PC-9 (cell line): ENCODE measurements around the gene DDAH1. TPM values are rescaled to one million over a fixed set of nuclear protein-coding genes. Genes with fewer than 3 reads are reported as not detected.

Source experiments
- BruUV-seq: library from RNA; stranded (reverse); fragments of 400-500 nt; replicated peaks from 2 replicates; lab custom pipeline; 2021; lab: Mats Ljungman, UMichigan
- CTCF ChIA-PET: fragments of 300-600 bp; sonication (Branson Sonifier 250); formaldehyde crosslinking; loops from one replicate; lab custom pipeline; 2022; ENCODE audit warnings: antibody characterized with exemption; lab: Charles Lee
- POLR2A ChIA-PET: fragments of 300-600 bp; sonication (Branson Sonifier 250); formaldehyde crosslinking; loops from one replicate; lab custom pipeline; 2022; ENCODE audit warnings: antibody characterized with exemption; ENCODE audit not compliant: unreplicated experiment; lab: Charles Lee
- DNase-seq, 2 experiments: peaks; one replicate each; pipeline versions ENCODE4 v3.0.0 to v3.0.0-alpha.2; 2015 to 2022; ENCODE audit warnings: mixed read lengths in 1 of 2
- H2AFZ ChIP-seq: fragments of 200-600 bp; sonication (generic); 2 replicates; pipeline ENCODE4 v1.8.1; 2017; ENCODE audit warnings: antibody characterized with exemption
- H3F3A ChIP-seq: fragments of 200-600 bp; sonication (generic); 2 replicates; pipeline ENCODE4 v1.8.1; 2017; ENCODE audit warnings: antibody characterized with exemption, mild to moderate bottlenecking, low read depth; ENCODE audit not compliant: insufficient read depth
- H3K27ac ChIP-seq: fragments of 200-600 bp; sonication (generic); 2 replicates; pipeline ENCODE4 v1.6.1; 2016; ENCODE audit warnings: mixed run types
- H3K27me3 ChIP-seq: fragments of 200-600 bp; sonication (generic); 2 replicates; pipeline ENCODE4 v1.6.1; 2016; ENCODE audit warnings: low read depth, mixed run types; ENCODE audit not compliant: insufficient read depth
- H3K36me3 ChIP-seq: fragments of 200-600 bp; sonication (generic); 2 replicates; pipeline ENCODE4 v1.6.1; 2016; ENCODE audit warnings: low read depth, mixed run types
- H3K4me1 ChIP-seq: fragments of 200-600 bp; sonication (generic); replicated peaks from 2 replicates; pipeline ENCODE4 v1.6.1; 2016; ENCODE audit warnings: mixed run types; ENCODE audit not compliant: insufficient read depth
- H3K4me2 ChIP-seq: fragments of 200-600 bp; sonication (generic); 2 replicates; pipeline ENCODE4 v1.6.1; 2017; ENCODE audit warnings: mixed run types
- H3K4me3 ChIP-seq: fragments of 200-600 bp; sonication (generic); 2 replicates; pipeline ENCODE4 v1.6.1; 2016; ENCODE audit warnings: mixed run types
- H3K79me2 ChIP-seq: fragments of 200-600 bp; sonication (generic); 2 replicates; pipeline ENCODE4 v1.6.1; 2017; ENCODE audit warnings: low read depth, mixed run types
- H3K9me2 ChIP-seq: fragments of 200-600 bp; sonication (generic); 2 replicates; pipeline ENCODE4 v1.8.1; 2017; ENCODE audit warnings: mild to moderate bottlenecking; ENCODE audit not compliant: insufficient read depth
- H3K9me3 ChIP-seq: fragments of 200-600 bp; sonication (generic); 2 replicates; pipeline ENCODE4 v1.8.1; 2016; ENCODE audit warnings: low read depth; ENCODE audit not compliant: insufficient read depth
- H4K20me1 ChIP-seq: fragments of 200-600 bp; sonication (generic); 2 replicates; pipeline ENCODE4 v1.8.1; 2017; ENCODE audit not compliant: insufficient read depth
- CTCF ChIP-seq: fragments of 200-600 bp; sonication (generic); conservative IDR thresholded peaks from 2 replicates; pipeline ENCODE4 v1.6.1; 2017; ENCODE audit warnings: mixed run types, antibody characterized with exemption, mild to moderate bottlenecking, moderate library complexity
- EZH2 ChIP-seq: fragments of 200-600 bp; sonication (generic); IDR thresholded peaks from 2 replicates; pipeline ENCODE4 v1.8.0; 2017; ENCODE audit warnings: antibody characterized with exemption, low read depth
- intact Hi-C: fragments of 100-400 bp; cut with micrococcal nuclease; formaldehyde crosslinking; loops from one replicate; pipeline ENCODE4 v1.10.0; 2022; ENCODE audit not compliant: unreplicated experiment
- total RNA-seq: library from RNA; stranded (reverse); gene quantifications from 2 replicates; pipeline ENCODE4 v1.2.3, GENCODE V29; 2021

DDAH1 gene
- total RNA-seq, 1 experiment from 2014 or later: 31.9 TPM

GRCh38 chr1:85462931-85463649, 1.9 kb downstream of the DDAH1 start:
- Histone ChIP-seq H3K9me3 (no peaks in the 10 kb centered on the region), H3K4me2 (peak overlapping the region; percentile 94), H2AFZ (peak overlapping the region; percentile 90; the same call in 1 of the 2 replicates), H3K79me2 (peaks cover 75% of the 10 kb centered on the region), H3F3A (peaks cover 3% of the 10 kb centered on the region; the same call in 1 of the 2 replicates), H3K27ac (0 out of 2 replicates have a peak overlapping the region, but pooled peaks have one; percentile 12), H4K20me1 (no peaks in the 10 kb centered on the region), H3K27me3 (no peaks in the 10 kb centered on the region), H3K9me2 (no peaks in the 10 kb centered on the region), H3K36me3 (no peaks in the 10 kb centered on the region), H3K4me3 (peak overlapping the region; percentile 95), H3K4me1 (peaks cover 43% of the 10 kb centered on the region)
- POLR2A ChIA-PET: interaction anchor here (0.5 to 1.0 kb wide), 6 partner anchors 40 to 1257 kb away, joined by 3 to 8 read pairs (median 4); no protein-coding TSS in a partner anchor
- intact Hi-C loops: no loop called here
- BruUV-seq: TSS peak; percentile 41
- CTCF ChIA-PET: interaction anchor here (0.8 kb wide), 1 partner anchor 119 kb away, joined by 3 read pairs; no protein-coding TSS in a partner anchor
- DNase-seq: no peak
- no peak for TF ChIP-seq CTCF
- no peak for TF ChIP-seq EZH2

- Histone ChIP-seq H3K36me3 (no peaks in the 10 kb centered on the region), H3K79me2 (peaks cover 92% of the 10 kb centered on the region), H3K4me2 (peak overlapping the region; percentile 44), H2AFZ (no peak overlapping the region), H3K9me3 (no peaks in the 10 kb centered on the region), H3K27me3 (no peaks in the 10 kb centered on the region), H3F3A (peaks cover 3% of the 10 kb centered on the region; the same call in 1 of the 2 replicates), H3K4me3 (no peak overlapping the region), H3K9me2 (no peaks in the 10 kb centered on the region), H3K4me1 (peaks cover 43% of the 10 kb centered on the region), H4K20me1 (no peaks in the 10 kb centered on the region), H3K27ac (no peak overlapping the region)
- CTCF ChIA-PET: interaction anchor here (0.5 to 1.1 kb wide), 2 partner anchors 11 to 115 kb away, joined by 3 read pairs; no protein-coding TSS in a partner anchor
- intact Hi-C loops: no loop called here
- POLR2A ChIA-PET: interaction anchor here (0.6 kb wide), 1 partner anchor 166 kb away, joined by 3 read pairs; no protein-coding TSS in a partner anchor
- no TSS peak for BruUV-seq
- TF ChIP-seq EZH2 (no peak), CTCF (no peak)
- DNase-seq: no peak
Observed at GRCh38 chr1:85461216-85461918, 3.6 kb downstream of the DDAH1 start.

GRCh38 chr1:85460555-85461088, 4.3 kb downstream of the DDAH1 start:
- Histone ChIP-seq H3K9me3 (no peaks in the 10 kb centered on the region), H3K36me3 (no peaks in the 10 kb centered on the region), H3K9me2 (no peaks in the 10 kb centered on the region), H3K4me1 (peaks cover 36% of the 10 kb centered on the region), H3K4me3 (peak overlapping the region; percentile 13; the same call in 1 of the 2 replicates), H3K4me2 (peak overlapping the region; percentile 44), H2AFZ (no peak overlapping the region), H3K27ac (0 out of 2 replicates have a peak overlapping the region, but pooled peaks have one; percentile 2), H3K79me2 (peaks cover 93% of the 10 kb centered on the region), H3F3A (no peaks in the 10 kb centered on the region), H3K27me3 (no peaks in the 10 kb centered on the region), H4K20me1 (no peaks in the 10 kb centered on the region)
- TF ChIP-seq EZH2: no peak
- TF ChIP-seq CTCF: no peak
- intact Hi-C loops: no loop called here
- BruUV-seq: no TSS peak
- peak in 1 of 2 experiments; percentile 71 for DNase-seq
- CTCF ChIA-PET: no interaction called here
- POLR2A ChIA-PET: interaction anchor here (0.6 kb wide), 1 partner anchor 167 kb away, joined by 3 read pairs; no protein-coding TSS in a partner anchor
